B cell (primary cell): ENCODE measurements around the gene UPK3A.

Experiments
- CTCF ChIP-seq: fragments of 200-600 bp; IDR thresholded peaks from one replicate; pipeline ENCODE4 v1.8.0; 2022; ENCODE audit warnings: antibody characterized with exemption, mild to moderate bottlenecking
- EZH2 ChIP-seq: IDR thresholded peaks from 2 replicates; pipeline ENCODE4 v1.6.1; 2012; ENCODE audit warnings: borderline replicate concordance, low read depth, mild to moderate bottlenecking, moderate library complexity, low read length; ENCODE audit not compliant: insufficient read depth, poor library complexity, severe bottlenecking

- TF ChIP-seq EZH2 (no peak), CTCF (no peak)
These were observed 49.3 kb downstream of the UPK3A start for GRCh38 chr22:45334068-45334467.
